Liver (tissue), 9 donors: ENCODE data around the gene GPR157. TPM values are rescaled to one million over a fixed set of nuclear protein-coding genes. Genes with fewer than 3 reads are reported as not detected.
"Not testable (repeated sequence)": the region's sequence is repeated elsewhere in the genome, so short reads cannot be mapped to it uniquely, and the experiment has no call there.

Experiments used
- DNase-seq: peaks from one replicate; pipeline ENCODE4 v3.0.0-alpha.2; 2017; ENCODE audit warnings: low spot score
- H3K27ac ChIP-seq, 2 donors: one replicate each; pipeline ENCODE4 v1.7.0; 2013; ENCODE audit warnings: inconsistent platforms in 2 of 2, low read length in 2 of 2, control low read depth in 1 of 2, low read depth in 1 of 2, mild to moderate bottlenecking in 1 of 2
- H3K27me3 ChIP-seq, 4 donors: one replicate each; pipeline versions ENCODE4 v1.6.1 to v1.7.0; 2013; ENCODE audit warnings: low read length in 3 of 4, inconsistent platforms in 1 of 4, mild to moderate bottlenecking in 1 of 4, moderate library complexity in 1 of 4; ENCODE audit not compliant: control insufficient read depth in 4 of 4, insufficient read depth in 4 of 4
- H3K36me3 ChIP-seq, 4 donors: one replicate each; pipeline versions ENCODE4 v1.6.1 to v1.7.0; 2013; ENCODE audit warnings: low read length in 3 of 4, mild to moderate bottlenecking in 3 of 4, low read depth in 1 of 4, moderate library complexity in 1 of 4; ENCODE audit not compliant: control insufficient read depth in 4 of 4, insufficient read depth in 3 of 4
- H3K4me1 ChIP-seq, 4 donors: one replicate each; pipeline versions ENCODE4 v1.6.1 to v1.7.0; 2013; ENCODE audit warnings: low read length in 3 of 4, mild to moderate bottlenecking in 3 of 4, moderate library complexity in 1 of 4; ENCODE audit not compliant: control insufficient read depth in 4 of 4, insufficient read depth in 4 of 4
- H3K4me3 ChIP-seq, 3 donors: one replicate each; pipeline versions ENCODE4 v1.6.1 to v1.7.0; 2013; ENCODE audit warnings: low read length in 3 of 3, control low read depth in 1 of 3, low read depth in 1 of 3, mild to moderate bottlenecking in 1 of 3
- H3K9ac ChIP-seq, 2 donors: one replicate each; pipeline ENCODE4 v1.7.0; 2013; ENCODE audit warnings: low read length in 2 of 2, mild to moderate bottlenecking in 2 of 2, moderate library complexity in 2 of 2, control low read depth in 1 of 2, low read depth in 1 of 2
- H3K9me3 ChIP-seq, 4 donors: one replicate each; pipeline versions ENCODE4 v1.6.1 to v1.7.0; 2013; ENCODE audit warnings: low read length in 3 of 4; ENCODE audit not compliant: control insufficient read depth in 4 of 4
- ATF3 ChIP-seq: IDR thresholded peaks from 2 replicates; pipeline ENCODE4 v1.6.1; 2016; ENCODE audit warnings: antibody characterized with exemption
- CTCF ChIP-seq: fragments of 150-350 bp; IDR thresholded peaks from 2 replicates; pipeline ENCODE4 v1.5.1; 2017; ENCODE audit warnings: improper control_type of control experiment, low read depth, low read length; ENCODE audit not compliant: missing input control
- EGR1 ChIP-seq, 2 donors: IDR thresholded peaks; 2 replicates each; pipeline ENCODE4 v1.6.1; 2016 to 2018; ENCODE audit warnings: antibody characterized with exemption in 2 of 2, low read depth in 2 of 2
- FOXA1 ChIP-seq: IDR thresholded peaks from 2 replicates; pipeline ENCODE4 v1.6.1; 2016; ENCODE audit warnings: antibody characterized with exemption
- FOXA2 ChIP-seq: IDR thresholded peaks from 2 replicates; pipeline ENCODE4 v1.6.1; 2016; ENCODE audit warnings: antibody characterized with exemption
- GABPA ChIP-seq, 2 donors: IDR thresholded peaks in 1 of 2; conservative IDR thresholded peaks in 1 of 2; 2 replicates each; pipeline ENCODE4 v1.6.1; 2016; ENCODE audit warnings: antibody characterized with exemption in 2 of 2, mild to moderate bottlenecking in 1 of 2, moderate library complexity in 1 of 2
- HNF4A ChIP-seq, 2 donors: conservative IDR thresholded peaks; 2 replicates each; pipeline ENCODE4 v1.6.1; 2016; ENCODE audit warnings: antibody characterized with exemption in 2 of 2, mild to moderate bottlenecking in 2 of 2
- HNF4G ChIP-seq: IDR thresholded peaks from 2 replicates; pipeline ENCODE4 v1.6.1; 2016; ENCODE audit warnings: antibody characterized with exemption
- JUND ChIP-seq, 2 donors: IDR thresholded peaks; 2 replicates each; pipeline ENCODE4 v1.6.1; 2016; ENCODE audit warnings: antibody characterized with exemption in 2 of 2
- MAX ChIP-seq: IDR thresholded peaks from 2 replicates; pipeline ENCODE4 v1.6.1; 2016; ENCODE audit warnings: antibody characterized with exemption
- NR2F2 ChIP-seq: IDR thresholded peaks from 2 replicates; pipeline ENCODE4 v1.6.1; 2016; ENCODE audit warnings: antibody characterized with exemption
- RAD21 ChIP-seq, 2 donors: IDR thresholded peaks; 2 replicates each; pipeline ENCODE4 v1.6.1; 2016; ENCODE audit warnings: antibody characterized with exemption in 2 of 2, mild to moderate bottlenecking in 2 of 2
- REST ChIP-seq: IDR thresholded peaks from 2 replicates; pipeline ENCODE4 v1.6.1; 2016; ENCODE audit warnings: antibody characterized with exemption, mild to moderate bottlenecking
- RXRA ChIP-seq, 2 donors: IDR thresholded peaks; 2 replicates each; pipeline ENCODE4 v1.6.1; 2017 to 2018; ENCODE audit warnings: antibody characterized with exemption in 2 of 2, mild to moderate bottlenecking in 1 of 2
- SP1 ChIP-seq: IDR thresholded peaks from 2 replicates; pipeline ENCODE4 v1.6.1; 2018; ENCODE audit warnings: antibody characterized with exemption, mild to moderate bottlenecking
- TAF1 ChIP-seq: conservative IDR thresholded peaks from 2 replicates; pipeline ENCODE4 v1.6.1; 2016; ENCODE audit warnings: antibody characterized with exemption, mild to moderate bottlenecking
- YY1 ChIP-seq: IDR thresholded peaks from 2 replicates; pipeline ENCODE4 v1.6.1; 2016; ENCODE audit warnings: antibody characterized with exemption, mild to moderate bottlenecking
- ZBTB33 ChIP-seq: IDR thresholded peaks from 2 replicates; pipeline ENCODE4 v1.6.1; 2016; ENCODE audit warnings: antibody characterized with exemption
- WGBS: extraction: QIAGEN DNeasy Blood & Tissue Kit; methylation state at CpG from one replicate; pipeline ENCODE4 v1.1.7; 2013; 5-methylcytosine and 5-hydroxymethylcytosine counted together
- polyA plus RNA-seq, 2 donors: library from polyadenylated mRNA; stranded (reverse) in 1 of 2; unstranded in 1 of 2; fragments of 200-250 nt in 1 of 2; fragments of >200 nt in 1 of 2; fragmentation: Nextera tagmentation in 1 of 2; extraction: Ambion mirVana in 1 of 2; gene quantifications; one replicate each; pipeline versions ENCODE4 v1.2.1 to v1.2.3, GENCODE V29; 2013 to 2015
- total RNA-seq, 2 donors: library from RNA; depleted of rRNA; stranded (reverse); fragments of >200 nt; gene quantifications; one replicate each; pipeline ENCODE4 v1.2.3, GENCODE V29; 2014
- donor health status: healthy.
- donor health status: healthy.
- donor health status: healthy.
- donor health status: healthy.
- donor health status: healthy.

GPR157 gene
- total and polyA plus RNA-seq, 4 donors: 1.3 to 7.0 (median 2.2) TPM

- no peak for TF ChIP-seq ATF3
These were observed 2.4 kb downstream of the GPR157 start (continued) for GRCh38 chr1:9126511-9126910.

- not testable (repeated sequence) for DNase-seq
These were observed 3.1 kb downstream of the GPR157 start for GRCh38 chr1:9125847-9126246.

GRCh38 chr1:9125325-9125724 lies 3.6 kb downstream of the GPR157 start:
- Histone ChIP-seq H3K4me1 (peaks cover 2 to 21% (median 17%) of the 10 kb centered on the region in 4 donors), H3K36me3 (peaks cover 0 to 2% (median 0%) of the 10 kb centered on the region in 4 donors), H3K9ac (no peak overlapping the region), H3K27ac (no peak overlapping the region), H3K27me3 (no peaks in the 10 kb centered on the region), H3K9me3 (no peaks in the 10 kb centered on the region), H3K4me3 (no peak overlapping the region)
- DNase-seq: no peak
- TF ChIP-seq SP1 (no peak), ZBTB33 (no peak), MAX (no peak), FOXA1 (no peak), ATF3 (no peak), RAD21 (IDR thresholded peaks at IDR 0.05) (no peak), CTCF (no peak), REST (no peak), HNF4G (no peak), NR2F2 (no peak), FOXA2 (no peak), YY1 (no peak), HNF4A (conservative IDR thresholded peaks at IDR 0.05) (no peak), EGR1 (IDR thresholded peaks at IDR 0.05; ENCODE audit: low read depth in 2 of 2) (no peak), GABPA (IDR thresholded peaks at IDR 0.05 in 1 of 2, conservative IDR thresholded peaks at IDR 0.05 in 1 of 2) (no peak), RXRA (IDR thresholded peaks at IDR 0.05) (no peak), TAF1 (no peak), JUND (IDR thresholded peaks at IDR 0.05) (no peak)
- 77% methylated on average over 4 of the region's 4 CpGs for WGBS

More at GRCh38 chr1:9125847-9126246, 3.1 kb downstream of the GPR157 start:
- not testable (repeated sequence) for H3K4me3 ChIP-seq, H3K9ac ChIP-seq, H3K27me3 ChIP-seq, H3K36me3 ChIP-seq, H3K9me3 ChIP-seq, H3K27ac ChIP-seq
- WGBS: 86% methylated on average over 9 of the region's 9 CpGs
- peaks cover 2 to 21% (median 17%) of the 10 kb centered on the region in 4 donors for H3K4me1 ChIP-seq

- H3K9ac ChIP-seq, H3K9me3 ChIP-seq, DNase-seq, H3K36me3 ChIP-seq, H3K4me3 ChIP-seq, H3K27me3 ChIP-seq, H3K27ac ChIP-seq: not testable (repeated sequence)
- 85% methylated on average over 5 of the region's 8 CpGs for WGBS
- H3K4me1 ChIP-seq: peaks cover 2 to 14% (median 10%) of the 10 kb centered on the region in 4 donors
These were observed 4.5 kb downstream of the GPR157 start for GRCh38 chr1:9124389-9124788.
